Measurements from ENCODE around the gene TTYH2.
"Not testable (repeated sequence)": the region's sequence is repeated elsewhere in the genome, so short reads cannot be mapped to it uniquely, and the experiment has no call there.

TTYH2 gene

DNA sequence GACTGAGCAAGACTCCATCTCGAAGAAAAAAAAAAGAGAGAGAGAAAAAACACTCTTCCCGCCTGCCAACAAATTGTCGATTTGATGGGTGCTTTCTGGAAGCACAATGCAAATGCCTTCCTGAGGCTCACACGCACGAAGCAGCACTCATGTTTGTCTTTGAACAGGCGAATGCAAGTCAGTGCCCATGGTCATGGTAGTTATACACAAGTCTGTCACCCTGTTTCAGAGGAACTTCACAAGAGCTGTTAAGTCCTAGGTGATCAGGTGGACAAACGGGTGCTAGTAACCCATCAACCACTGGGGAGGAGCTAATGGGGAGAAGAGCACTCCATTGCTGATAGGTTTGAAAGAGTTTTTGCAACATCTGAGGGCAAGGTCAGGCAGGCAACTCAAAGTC lies 54.2 kb downstream of the TTYH2 start:
- DNase-seq (ENCODE audit: low spot score): no peak

DNA sequence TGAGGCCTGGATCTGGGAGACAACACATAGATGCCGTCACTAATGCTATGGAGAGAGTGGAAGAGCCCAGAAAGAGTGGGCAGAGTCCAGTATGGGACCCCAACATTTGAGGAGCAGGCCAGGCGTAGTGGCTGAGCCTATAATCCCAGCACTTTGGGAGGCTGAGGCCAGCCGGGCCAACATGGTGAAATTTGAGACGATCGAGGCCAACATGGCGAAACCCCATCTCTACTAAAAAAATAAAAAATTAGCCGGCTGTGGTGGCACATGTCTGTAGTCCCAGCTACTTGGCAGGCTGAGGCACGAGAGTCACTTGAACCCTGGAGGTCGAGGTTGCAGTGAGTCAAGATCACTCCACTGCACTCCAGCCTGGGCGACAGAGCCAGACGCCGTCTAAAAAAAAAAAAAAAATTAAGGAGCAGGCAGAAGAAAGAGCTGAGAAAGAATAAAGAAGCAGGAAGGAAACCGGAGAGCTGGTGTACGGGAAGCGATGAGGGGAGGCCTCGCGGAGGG lies 54.7 kb downstream of the TTYH2 start:
- no peak for DNase-seq (ENCODE audit: low spot score)

DNA sequence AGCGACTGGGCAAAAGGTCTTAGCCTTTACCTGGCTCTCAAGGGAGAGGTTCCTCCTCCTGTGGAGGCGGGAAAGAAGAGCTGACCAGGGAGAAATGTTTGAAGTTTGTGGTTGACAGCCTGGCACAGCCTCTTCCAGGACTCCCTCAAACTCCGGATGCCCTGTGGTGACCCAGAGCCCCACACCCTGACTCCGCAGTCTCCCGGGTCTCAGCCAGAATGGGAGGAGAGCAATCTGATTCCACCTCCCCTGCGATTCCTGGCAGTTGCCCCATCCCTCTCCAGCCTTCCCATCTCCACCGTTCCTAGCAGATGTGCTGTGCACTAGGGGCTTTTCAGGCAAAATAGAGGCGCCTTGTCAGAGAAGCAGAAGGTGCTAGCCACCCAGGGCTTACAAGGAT lies 55.2 kb downstream of the TTYH2 start:
- DNase-seq (ENCODE audit: low spot score): no peak

DNA sequence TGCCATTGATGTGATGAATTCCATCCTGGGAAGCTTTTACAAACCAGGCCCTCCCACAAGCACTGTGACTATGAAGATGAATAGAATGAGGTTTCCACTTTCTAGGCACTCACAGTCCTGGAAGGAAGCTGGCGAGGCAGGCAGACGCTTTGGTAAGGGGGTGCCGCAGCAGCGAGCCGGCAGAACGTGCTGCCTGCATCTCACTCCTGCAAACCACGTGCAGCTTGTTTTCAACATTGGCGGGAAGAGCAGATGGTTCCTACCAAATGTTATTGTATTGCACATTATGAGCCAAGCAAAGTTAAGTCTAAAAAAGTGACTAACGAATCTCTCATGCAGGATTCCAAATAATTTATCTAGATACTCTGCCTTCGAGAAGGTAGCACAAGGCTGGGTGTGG lies 57.0 kb downstream of the TTYH2 start:
- DNase-seq (ENCODE audit: low spot score): no peak

DNA sequence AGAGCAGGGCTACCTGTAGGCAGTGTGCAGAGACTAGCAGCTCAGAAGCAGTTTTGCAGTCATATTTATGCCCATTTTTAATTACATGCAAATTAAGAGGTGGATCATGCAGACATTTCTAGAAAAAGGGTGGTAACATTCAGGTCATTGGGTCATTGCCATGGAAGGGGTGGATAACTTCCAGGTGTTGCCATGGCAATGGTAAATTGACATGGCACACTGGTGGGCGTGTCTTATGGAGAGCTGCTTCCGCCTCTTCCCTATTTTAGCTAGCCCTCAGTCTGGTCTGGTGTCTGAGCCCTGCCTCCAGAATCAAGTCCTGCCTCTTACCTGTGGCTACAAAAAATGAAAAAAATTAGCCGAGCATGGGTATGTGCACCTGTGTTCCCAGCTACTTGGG lies 57.9 kb downstream of the TTYH2 start:
- DNase-seq (ENCODE audit: low spot score): no peak

DNA sequence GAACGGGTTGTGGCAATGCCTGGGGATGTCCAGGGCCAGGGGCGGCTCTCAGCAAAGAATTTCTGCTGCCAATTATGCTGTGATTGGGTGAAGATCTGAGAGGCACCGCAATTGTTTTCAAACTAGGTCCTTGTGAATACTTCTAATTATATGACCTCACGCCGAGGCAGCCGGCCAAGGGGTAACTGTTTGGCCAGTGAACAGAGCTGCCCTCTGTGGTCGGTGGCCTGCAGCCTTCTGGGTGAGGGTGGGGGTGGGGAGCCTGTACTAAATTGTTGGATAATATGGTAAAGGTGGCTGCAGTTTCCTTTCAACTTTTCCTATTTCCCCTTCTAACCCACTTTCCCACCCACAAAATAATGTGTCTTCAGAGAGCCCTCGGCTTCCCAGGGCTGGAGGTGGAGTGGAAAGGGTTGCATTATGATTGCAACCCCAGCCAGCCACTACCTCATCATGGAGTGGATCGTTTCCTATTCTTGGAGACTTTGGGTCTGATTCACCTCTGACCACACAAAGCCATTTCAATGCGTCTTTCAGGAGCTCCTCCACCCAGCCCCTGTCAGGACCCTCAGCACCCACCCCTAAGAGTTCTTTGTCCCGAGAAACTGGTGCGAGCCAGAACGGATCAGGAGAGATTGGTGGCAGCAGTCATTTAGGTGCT lies 58.7 kb downstream of the TTYH2 start:
- peak; percentile 94 for DNase-seq (ENCODE audit: low spot score)

DNA sequence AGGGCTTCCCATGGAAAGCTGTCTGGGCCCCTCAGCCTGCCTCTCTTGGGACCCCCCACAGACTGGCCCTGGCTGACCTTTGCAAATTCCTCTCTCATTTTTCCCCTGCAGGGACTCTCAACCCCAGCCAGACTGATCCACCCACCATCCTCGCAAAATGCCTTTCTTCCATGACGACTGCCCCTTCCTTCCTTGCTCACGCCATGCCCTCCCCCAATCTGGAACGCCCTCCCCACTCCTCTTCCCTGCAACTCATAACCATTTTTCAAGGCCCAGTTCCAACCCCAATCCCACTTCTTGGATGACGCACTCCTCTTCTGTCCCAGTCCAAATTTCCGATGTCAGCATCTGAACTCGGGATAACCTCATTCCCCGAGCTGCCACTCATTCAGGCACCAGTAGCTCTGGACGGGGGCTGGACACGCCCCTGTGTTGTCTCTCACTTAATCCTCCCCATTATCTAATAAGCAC lies 59.4 kb downstream of the TTYH2 start:
- DNase-seq (ENCODE audit: low spot score): no peak

DNA sequence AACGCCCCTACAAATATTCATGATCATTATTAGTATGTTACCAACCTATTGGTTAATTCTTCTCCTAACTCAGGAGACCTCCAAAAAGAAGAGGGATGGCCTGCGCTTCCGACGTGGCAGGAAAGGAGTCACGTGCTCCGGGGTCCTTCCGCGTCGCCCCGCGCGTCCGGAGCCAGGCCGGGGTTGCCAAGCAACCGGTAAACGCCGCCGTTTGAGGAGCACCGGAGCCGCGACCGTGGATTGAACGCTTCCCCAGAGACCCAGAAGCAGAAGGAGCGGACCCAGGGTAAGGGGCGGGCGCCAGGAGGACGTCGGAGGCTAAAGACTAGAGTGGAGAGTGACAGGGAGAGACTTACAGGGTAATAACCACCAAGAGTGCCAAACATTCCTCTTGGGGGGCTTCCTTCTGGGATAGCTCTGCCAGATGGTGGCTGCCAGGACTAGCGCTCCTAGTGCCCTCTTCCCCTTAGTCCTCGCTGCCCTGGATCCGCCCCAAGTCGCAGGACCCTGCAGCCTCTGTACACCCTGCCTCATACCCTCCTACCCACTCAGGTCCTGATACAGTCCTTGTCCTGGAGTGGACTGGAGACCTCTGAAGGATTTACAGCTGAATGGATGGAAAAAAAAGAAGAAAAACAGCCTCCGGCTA lies 60.8 kb downstream of the TTYH2 start, which contains the start of gene DNAI2:
DNAI2 (plus strand) TSS at position 175 of the 649 bp plus-strand sequence. CDS start 7,584 bp downstream, outside the sequence.
- no peak for DNase-seq (ENCODE audit: low spot score)

DNA sequence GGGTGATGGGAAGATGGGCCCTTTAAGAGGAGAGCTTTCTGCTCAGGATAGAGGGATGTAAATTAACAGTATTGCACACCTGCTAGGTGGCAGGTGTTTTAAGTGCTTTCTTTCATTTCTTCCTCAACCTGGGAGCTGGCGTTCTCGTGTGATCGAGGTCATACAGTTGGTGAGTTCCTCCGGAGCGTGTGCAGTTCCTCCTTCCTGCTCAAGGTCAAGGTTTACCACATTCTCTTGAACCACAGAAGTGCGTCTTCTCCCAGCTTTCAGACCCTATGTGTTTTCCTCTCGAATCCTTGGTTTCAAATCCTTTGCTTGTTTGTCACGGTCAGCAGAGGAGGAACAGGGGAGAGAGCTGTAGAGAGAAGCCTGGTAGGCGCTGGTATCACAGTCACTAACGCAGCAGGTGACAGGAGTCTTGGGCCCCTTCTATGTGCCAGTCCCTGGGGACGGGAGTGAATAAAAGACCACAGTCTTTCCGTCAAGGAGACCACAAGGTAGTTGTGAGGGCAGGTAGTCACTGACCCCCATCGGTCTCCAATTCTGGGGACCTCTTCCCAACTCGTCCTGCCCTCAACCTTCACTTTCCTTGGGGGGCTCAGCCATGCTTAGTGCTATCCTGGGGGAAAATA lies 61.5 kb downstream of the TTYH2 start:
- no peak for DNase-seq (ENCODE audit: low spot score)

DNA sequence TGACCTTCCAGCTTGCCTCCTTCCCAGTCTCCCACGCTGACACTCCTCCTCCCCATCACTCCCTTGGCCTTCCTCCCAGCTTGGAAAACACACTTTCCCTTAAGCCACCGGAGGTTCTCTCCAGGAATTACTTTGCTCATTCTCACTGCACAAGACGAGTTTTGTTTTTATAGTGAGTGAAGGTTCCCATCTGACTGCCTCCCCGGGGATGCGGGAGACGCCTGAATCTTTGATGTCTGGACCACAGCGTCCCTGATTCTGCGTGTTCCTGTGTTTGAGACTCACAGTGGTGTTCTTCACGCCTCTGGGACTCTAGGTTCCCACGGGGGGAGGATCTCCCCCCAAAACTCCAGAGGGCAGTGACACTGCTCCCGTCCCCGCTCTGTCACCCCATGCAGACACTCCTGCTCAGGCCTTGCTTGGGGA lies 62.7 kb downstream of the TTYH2 start:
- DNase-seq (ENCODE audit: low spot score): peak; percentile 71

DNA sequence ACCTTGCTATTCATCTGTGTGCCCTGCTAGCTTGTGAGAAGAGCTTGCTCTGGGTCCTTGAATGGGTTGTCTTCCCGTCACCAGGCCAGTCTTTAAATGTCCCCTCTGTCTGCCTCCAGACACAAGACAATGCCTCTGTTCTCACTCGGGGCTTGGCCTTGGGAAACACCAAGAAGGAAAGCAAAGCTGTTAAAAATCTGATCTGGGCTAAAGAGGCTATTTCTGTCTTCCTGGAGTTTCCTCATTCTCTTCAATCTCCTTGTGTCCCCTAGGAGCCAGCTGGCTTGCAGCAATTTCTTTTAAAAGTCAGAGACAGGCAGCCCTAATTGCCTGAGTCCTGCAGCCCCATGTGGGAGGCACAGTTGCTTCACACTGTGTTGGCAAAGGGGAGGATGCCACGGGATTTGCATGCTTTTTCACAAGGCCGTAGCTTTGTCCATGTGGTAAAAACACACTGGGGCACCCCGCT lies 63.2 kb downstream of the TTYH2 start:
- peak; percentile 85 for DNase-seq (ENCODE audit: low spot score)

DNA sequence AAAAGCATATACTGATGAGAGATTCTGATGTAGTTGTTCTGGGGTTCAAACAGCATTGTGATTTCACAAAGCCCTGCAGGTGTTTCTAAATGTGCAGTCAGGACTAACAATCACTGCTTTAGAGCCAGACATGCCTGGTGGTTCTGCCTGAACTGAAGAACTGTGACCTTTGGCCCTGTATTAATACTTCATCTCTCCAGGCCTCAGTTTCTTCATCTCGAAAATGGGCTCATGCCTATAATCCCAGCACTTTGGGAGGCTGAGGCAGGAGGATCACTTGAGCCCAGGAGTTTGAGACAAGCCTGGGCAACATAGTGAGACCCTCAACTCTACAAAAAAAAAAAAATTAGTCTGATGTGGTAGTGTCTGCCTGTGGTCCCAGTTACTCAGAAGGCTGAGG lies 64.6 kb downstream of the TTYH2 start:
- no peak for DNase-seq (ENCODE audit: low spot score)

DNA sequence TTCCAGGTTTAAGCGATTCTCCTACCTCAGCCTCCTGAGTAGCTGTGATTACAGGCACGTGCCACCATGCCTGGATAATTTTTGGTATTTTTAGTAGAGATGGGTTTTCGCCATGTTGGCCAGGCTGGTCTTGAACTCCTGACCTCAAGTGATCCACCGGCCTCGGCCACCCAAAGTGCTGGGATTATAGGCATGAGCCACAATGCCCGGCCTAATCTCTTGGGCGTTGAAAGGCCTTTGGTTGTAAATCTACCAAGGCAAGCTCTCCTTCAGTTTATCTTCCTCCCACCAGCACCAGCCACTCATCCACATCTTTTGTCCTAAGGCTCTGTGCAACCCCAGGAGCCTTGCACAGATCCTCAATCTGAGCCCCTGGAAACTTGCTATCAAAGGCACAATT lies 66.2 kb downstream of the TTYH2 start:
- not testable (repeated sequence) for DNase-seq (ENCODE audit: low spot score)

DNA sequence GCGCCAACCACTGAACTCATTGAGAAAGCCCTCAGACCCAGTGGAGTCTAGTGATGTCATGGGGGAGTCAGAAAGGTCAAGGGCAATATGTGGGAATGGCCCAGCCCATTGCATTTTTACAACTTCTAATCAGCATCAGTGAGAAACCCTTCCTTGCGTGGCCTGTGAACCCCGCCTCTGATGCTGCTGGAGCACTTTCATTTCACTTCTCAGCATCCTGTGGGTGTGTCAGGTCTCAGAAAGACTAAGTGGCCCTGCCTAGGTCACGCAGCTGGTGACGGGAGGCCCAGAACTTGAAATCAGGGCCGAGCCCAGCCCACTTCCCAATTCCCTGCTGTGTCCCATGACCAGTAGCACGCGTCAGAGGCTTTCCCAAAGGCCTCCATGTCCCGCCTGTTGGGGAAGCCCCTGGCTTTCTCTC lies 66.7 kb downstream of the TTYH2 start:
- DNase-seq (ENCODE audit: low spot score): no peak

DNA sequence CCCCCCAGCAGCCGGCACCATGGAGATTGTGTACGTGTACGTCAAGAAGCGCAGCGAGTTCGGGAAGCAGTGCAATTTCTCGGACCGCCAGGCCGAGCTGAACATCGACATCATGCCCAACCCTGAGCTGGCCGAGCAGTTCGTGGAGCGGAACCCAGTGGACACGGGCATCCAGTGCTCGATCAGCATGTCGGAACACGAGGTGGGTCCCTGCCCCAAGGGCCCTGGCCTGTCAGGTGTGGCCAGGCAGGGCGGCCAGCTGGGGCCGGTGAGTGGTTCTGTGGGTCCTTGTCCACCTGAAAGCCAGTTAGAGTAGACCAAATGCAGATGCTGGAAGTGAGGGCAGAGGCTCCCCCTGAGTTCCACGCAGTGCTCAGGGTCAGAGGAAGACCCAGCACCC lies 68.4 kb downstream of the TTYH2 start:
- DNase-seq (ENCODE audit: low spot score): no peak

DNA sequence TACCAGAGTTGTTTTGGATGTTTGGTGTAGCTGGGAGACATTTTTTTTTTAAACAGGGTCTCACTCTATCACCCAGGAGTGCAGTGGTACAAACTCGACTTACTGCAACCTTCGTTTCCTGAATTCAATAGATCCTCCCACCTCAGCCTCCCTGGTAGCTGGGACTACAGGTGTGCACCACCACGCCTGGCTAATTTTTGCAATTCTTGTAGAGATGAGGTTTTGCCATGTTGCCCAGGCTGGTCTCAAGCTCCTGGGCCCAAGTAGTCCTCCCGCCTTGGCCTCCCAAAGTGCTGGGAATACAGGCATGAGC lies 68.9 kb downstream of the TTYH2 start:
- not testable (repeated sequence) for DNase-seq (ENCODE audit: low spot score)

DNA sequence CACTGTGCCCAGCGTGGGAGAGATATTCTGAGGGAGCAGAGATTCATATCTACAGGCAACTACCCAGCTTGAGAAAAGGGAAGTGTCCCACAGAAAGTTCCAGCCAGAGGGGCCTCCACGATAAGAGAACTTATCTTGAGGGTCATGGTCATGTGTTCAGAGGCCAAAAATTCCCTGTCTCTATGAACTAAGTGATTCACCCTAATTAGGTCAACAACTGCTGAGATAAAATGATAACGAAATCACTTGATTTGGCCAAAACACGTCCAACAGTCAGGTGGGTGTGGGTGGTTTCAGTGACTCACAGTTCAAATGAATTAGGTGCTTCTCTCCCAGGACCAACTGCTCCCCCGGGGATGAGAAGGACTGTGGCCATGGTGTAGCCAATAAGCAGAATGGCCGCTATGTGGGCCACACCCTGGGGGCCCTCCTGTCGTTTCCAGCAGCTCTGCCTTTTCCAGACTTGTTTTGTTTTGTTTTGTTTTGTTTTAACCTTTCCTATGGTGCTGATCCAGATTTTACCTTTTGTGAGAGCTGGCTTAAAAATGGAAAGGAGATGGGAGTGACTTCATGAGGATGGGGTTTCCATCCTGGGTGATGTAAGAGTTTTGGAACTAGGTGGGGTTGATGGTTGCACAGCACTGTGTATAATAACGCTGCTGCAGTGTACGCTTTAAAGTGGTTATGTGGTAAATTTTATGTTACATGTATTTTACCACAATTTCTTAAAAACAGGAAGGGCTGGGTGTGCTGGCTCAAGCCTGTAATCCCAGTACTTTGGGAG lies 69.4 kb downstream of the TTYH2 start:
- DNase-seq (ENCODE audit: low spot score): no peak

DNA sequence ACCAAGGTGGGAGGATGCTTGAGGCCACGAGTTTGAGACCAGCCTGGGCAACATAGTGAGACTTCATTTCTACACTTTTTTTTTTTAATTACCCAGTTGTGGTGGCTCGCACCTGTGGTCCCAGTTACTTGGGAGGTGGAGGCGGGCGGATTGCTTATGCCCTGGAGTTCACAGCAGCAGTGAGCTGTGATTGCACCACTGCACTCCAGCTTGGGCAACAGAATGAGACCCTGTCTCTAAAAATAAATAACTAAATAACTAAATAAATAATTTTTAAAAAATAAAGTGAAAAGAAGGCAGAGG lies 70.0 kb downstream of the TTYH2 start:
- no peak for DNase-seq (ENCODE audit: low spot score)

DNA sequence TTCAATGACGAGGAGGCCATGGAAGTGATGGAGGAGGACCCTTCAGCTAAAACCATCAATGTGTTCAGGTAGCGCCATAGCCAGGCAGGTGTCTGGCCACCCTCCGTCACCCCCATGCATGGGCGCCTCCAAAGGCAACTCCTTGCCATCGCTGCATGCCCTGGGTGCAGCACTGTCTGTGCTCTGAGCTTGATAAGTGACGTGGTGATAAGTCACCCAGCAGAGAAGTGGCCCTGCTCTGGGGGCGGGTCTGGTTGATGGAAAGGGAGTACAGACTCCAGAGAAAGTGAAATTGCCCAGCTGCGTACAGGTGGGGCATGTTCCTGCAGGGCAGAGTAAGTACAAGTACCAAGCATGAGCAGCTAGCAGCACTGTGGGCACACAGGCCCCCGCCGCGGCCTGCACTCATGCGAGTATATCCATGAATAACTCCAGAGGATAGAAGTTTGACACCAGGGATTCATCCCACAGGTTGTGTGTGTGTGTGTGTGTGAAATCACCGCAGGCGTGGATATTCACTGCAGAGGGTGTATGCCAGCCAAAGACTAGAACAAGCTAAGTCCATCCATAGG lies 73.7 kb downstream of the TTYH2 start:
- DNase-seq (ENCODE audit: low spot score): no peak

DNA sequence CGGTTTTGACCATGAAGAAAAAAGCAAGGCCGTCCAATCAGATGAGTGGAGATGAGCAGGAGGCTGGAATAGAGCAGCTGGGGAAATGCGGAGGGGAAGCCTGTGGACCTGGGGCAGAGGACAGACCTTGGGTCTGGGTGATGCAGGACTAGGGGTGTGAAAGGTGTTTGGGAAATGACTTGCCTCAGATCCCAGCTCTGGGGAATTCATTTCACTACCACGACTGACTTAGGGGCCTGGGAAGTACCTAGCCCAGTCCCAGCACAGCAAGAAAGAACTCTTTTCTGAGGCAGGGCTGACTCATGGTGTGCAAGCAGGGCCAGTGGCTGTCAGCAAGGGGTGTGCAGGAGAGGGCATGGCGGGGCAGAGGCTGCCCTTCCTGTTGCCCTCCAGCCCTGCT lies 75.4 kb downstream of the TTYH2 start:
- DNase-seq (ENCODE audit: low spot score): no peak

DNA sequence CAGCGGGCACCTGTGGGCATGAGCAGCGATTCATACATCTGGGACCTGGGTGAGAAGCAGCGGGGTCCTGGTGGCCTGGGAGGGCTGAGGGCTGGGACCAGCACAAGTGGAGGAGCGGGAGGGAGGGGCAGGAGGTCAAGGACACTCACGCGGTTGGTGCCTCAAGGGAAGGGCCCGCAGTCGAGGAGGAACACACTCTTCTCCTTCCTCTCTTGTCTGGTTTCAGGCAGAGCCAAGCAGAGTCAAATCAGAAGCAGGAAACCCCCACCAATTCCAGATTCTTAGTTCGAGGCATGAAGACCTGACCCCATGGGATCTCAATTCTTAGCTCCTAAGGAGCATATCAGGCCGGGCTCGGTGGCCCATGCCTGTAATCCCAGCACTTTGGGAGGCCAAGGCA lies 76.3 kb downstream of the TTYH2 start:
- DNase-seq (ENCODE audit: low spot score): no peak

DNA sequence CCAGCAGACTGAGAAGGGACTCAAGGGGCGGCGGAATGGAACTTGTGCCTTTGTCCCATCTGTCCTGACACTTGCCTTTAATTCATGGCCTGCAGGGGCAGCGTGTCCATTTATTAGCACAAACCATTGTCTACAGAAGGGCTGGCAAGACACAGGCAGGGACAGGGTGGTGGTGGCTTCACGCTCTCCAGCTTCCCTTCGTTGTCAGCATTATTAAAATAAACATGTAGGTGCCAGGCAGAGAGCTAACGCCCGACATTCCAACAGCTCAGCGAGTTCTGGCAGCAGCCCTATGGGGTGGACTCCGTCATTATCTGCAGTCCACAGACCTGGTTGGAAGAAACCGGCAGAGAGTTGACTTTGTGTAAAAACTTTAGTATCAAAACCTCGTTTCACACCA lies 77.0 kb downstream of the TTYH2 start:
- DNase-seq (ENCODE audit: low spot score): no peak
